GM21619 (cell line): ENCODE data around the gene STK40.

Experiments
- ATAC-seq: cut with Tn5 transposase; IDR thresholded peaks from one replicate; pipeline ENCODE4 v1.9.1; 2021; ENCODE audit not compliant: unreplicated experiment

STK40 gene

GRCh38 chr1:36377791-36378492 lies 7.8 kb downstream of the STK40 start:
- ATAC-seq, result no peak

DNA sequence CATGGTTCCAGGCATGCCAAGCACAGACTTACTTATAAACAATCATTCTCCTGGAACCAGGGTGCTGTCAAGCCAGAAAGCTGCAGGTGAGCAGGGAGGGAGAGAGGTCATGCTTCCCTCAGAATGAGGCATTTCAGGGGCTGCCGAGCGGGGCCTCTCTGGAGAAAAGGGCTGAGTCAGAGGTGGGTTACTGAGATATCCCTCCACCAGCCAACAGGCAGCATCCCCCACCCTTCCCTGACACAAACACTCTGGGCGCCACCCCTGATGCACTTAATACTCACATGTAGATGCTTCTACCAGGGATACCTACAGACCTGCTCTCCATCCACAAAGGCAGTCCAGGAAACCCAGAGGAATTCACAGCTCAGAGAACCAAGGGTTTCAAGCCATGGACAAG lies 13.1 kb downstream of the STK40 start:
- no peak for ATAC-seq

DNA sequence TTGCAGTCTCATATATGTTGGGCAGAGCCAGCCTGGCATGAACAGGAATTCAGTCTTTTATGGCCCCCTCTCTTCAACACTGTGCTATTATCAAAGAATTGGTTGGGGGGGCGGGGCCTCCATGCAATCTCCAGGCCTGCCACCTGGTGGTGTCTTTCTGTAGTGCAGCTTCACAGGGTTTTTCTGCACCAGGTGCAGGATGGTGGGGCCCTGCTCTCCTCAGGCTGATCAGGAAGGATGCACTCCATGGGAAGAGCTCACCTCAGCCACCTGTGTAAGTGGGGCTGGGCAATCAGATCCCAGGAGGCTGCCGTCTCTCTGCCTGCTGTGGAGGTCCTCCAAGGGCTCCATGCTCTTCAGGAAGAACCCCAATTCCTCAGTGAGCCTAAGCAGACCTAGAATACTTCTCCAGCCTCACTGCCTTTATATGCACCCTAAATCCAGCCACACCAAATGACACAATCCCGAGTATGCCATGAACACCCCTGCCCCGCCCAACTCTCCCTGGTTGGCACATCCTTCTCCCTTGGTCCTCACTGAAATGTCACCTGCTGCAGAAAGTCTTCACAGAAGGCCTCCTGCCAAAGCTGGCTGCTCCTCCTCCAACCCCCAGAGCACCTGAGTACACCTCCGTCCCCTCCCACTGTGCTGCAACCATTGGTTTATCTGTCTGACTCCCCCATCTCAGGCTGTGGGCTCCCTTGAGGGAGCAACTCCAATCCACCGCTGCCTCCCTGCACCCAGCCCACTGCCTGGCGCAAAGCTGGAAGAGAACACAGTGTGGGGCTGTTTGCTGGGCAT lies 16.5 kb downstream of the STK40 start:
- no peak for ATAC-seq

DNA sequence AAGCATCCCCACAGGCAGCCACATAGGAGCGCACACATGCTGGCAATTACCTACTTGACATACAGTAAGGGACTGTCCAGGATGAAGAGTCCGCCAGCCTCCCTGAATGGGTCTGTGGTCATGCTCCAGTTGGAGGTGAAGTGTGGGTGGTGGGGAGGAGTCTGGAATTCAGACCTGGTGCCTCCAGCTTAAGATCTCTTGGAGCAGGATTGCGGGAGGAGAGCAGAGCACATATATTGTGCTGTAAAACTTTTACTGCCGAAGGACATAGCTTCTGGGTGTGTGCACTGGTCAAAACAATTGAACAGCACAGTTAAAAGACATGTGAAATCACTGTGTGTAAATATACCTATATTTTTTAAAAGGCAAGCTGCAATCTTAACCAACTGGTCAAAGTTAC lies 17.9 kb downstream of the STK40 start:
- no peak for ATAC-seq

- ATAC-seq, result no peak
Observed at GRCh38 chr1:36367066-36367465, 18.7 kb downstream of the STK40 start.

GRCh38 chr1:36366091-36366661 lies 19.5 kb downstream of the STK40 start:
- no peak for ATAC-seq

DNA sequence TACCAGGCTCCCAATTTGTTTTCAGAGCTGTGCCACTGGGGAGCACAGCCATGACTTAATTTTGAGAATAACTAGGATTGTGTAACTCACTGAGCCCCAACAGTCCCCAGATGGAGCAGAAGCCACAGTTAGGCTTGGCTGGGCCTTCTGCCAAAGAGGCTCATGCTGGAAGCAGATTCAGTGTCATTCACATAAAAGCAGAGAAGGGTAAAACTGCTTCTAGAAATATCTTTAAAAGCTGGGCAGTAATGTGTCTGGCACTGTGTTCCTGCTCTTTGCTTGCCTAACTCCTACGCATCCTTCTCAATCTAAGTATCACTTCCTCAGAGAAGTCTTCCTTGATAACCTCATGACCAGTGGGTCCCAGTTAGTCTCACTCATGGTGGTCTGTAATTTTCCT lies 20.3 kb downstream of the STK40 start:
- no peak for ATAC-seq

- ATAC-seq, result no peak
Observed at GRCh38 chr1:36359911-36360550, 25.7 kb downstream of the STK40 start.

DNA sequence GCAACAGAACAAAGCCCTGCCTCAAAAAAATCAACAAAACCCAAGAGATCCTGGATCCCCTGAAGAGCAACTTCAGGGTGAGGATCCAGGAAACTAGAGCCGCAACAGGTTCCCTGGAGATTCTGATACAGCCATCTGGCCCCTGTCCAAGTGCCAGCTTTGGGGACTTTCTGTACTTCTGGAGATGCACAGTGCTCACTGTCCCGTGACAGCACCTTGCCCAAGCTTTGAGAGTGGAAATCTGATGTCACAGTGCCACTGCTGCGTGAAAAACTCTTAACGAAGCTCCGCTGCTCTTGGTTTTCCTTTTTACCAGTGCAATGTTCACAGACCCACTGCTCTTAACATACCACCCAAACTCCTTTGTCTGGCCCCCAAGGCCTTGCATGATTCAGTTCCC lies 26.3 kb downstream of the STK40 start:
- ATAC-seq, result no peak

DNA sequence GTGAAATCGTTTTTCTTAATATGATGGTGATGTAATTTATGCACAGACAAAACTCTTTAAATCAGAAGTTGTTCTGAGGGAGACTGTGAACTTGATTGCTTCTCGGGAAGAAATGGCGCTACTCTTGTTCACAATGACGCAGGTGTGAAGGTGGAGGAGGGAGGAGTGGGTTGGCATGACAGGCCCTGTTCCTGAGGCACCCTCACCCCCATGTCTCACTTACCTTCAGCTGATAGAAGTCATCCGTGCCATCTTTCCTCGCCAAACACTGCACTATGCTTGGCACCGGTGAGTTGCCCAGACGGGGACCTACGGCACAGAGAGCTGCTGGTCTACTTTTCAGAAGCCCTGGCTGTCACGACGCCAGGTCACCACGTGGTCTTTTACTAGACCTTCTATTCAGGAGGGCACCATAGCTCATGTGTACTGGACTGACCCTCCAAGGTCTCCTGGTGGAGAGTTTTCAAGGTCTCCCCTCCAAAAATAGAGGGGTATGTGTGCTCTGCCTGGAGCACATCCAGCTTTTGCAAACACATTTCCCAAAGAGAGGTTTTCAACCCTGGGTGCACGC lies 27.1 kb downstream of the STK40 start:
- ATAC-seq, result no peak

DNA sequence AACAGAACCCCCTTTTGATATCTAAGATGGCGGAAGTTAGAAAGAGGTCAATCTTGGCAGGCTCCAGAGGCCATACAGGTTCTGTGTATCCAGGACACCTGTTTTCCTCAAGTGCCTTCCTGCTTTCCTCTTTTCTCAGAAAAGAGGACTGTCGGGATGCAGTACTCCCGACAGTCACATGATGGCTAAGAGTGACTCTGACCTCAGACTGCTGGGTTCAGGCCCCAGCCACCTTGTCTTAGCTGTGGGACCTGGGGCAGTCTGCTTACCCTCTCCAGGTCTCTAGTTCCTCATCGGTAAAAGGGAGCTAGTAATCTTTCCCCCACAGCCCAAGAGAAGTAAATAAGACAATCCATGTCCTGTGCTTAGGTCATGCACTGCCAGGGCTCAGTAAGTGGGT lies 29.9 kb downstream of the STK40 start:
- no peak for ATAC-seq

DNA sequence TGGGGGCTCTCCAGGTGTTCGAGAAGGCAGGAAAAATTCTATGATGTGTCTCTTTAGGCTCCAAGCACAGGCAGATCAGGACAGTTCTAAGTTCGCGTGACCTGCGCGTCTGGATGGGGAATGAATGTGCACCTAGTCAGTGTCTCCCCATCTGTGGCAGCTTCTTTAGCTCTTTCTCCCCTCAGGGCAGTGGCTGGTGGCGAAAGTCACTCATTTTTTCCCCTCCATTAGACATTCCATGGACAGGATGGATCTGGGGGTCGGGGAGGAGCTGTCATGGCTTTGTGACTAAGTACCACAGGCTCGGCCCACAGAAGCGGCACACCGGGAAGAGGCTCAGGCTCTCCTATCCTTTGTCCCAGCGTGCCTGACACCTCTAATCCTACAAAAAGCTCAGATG lies 31.2 kb downstream of the STK40 start:
- ATAC-seq, result no peak

- ATAC-seq, result no peak
Observed at GRCh38 chr1:36352910-36353878, 32.5 kb downstream of the STK40 start.

DNA sequence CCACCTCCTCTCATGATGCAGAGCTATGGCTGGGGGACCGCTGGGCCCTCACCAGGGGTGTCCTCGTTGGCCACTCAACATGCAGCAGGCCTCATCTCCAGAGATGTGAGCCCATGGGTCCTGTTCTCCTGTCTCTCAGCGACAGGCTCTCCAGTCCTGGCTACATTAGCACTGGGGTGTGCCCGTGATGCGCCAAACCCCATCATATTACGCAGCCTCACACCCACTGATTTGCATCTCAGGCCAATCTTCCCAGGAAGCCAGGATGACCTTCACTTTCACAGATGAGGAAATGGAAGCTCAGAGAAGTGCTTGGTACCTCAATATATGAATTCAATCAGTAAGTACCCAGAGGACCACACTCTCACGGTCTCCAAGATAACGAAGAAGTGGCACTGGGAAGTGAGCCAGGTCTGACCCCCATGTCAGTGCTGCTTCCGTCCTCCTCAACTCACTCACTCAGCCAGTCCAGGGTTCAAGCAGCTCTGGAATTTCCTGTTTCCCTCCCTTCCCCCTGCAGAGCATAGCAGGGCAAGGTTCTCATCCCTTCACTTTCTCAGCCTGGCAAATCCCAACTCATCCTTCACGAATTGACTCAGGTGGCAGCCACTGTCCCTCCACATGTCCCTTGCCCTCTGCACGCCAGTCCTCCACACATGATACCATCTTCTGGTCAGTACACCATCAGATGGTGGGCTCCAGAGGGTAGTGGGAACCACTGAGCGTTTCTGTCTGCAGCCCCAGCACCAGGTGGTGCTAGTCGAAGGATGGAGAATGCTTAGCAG lies 33.4 kb downstream of the STK40 start:
- ATAC-seq, result no peak

DNA sequence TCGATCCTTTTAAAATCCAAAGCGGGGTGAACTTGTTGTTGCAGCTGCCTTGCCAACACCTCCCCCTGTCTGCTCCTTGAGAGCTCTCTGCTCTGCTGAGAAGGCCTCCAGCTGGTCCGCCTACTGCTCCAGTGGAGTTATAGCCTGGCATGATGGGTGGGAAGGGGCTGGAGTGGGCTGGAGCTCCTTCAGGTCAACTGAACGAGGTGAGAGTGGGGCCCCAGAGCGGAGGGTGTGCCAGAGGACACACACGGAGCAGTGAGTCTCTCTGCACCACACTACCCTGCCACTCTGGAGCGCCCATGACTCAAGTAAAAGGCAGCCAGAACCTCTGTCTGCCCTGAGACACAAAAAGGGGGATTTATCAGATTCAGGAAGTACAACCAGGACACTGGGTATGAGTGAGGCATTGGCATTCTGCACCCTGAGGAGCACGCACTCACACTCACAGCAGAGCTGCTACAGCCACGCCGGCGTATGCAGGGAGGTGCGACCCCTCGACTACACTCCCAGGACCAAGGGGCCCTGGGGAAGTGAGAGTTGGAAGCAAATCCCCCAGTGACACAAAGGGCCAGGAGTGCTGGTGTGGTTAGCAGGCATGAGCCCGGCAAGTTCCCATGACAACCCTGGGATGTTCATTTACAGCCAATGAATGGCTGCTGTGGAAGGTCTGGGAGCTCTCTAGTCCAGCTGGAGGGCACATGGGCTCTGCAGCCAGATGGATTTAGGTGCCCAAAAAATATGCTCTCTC lies 34.3 kb downstream of the STK40 start:
- ATAC-seq, result no peak

- no peak for ATAC-seq
Observed at GRCh38 chr1:36350659-36351226, 35.0 kb downstream of the STK40 start.

DNA sequence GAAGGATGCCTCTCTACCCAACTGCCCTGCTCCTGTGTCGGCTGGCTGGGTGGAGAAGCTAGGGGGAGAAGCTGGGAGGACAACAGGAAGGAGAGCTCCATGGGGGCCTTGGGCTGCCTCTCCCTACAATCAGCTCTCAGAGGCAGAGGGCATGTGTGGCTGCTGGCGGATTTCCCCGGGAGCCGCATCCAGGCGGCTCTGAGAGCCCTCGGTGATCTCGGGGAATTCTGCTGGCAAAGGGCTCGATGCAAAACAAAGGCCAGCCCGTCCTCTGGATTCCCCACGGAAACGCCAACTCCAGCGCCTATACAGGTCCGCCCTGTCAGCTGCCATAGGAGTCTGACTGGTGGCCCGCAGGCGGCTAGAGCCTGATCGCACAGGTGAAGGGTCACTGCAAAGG lies 35.9 kb downstream of the STK40 start:
- ATAC-seq, result no peak

DNA sequence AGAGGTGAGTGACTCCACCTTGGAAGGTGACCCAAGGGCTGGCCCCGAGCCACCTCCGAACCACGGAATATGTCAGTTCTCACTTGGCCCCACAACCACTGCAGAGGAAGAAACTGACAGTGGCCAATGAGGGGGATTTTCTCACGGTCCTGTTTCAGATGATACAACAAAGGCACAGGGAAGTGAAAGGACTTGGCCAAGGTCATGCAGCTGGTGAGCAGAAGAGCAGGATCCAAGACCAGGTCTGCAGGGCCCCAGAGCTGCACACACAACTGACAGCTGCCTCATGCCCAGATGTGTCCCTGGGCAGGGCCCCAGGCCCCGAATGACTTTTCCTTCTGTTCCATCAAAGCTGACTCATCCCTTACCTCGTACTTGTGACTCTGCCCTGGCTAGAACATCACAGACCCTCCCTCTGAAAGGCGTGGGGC lies 36.5 kb downstream of the STK40 start:
- ATAC-seq, result peak; percentile 76
